IMR-90 (cell line): ENCODE results near the gene EFEMP1. TPM values are rescaled to one million over a fixed set of nuclear protein-coding genes. Genes with fewer than 3 reads are reported as not detected.

ENCODE experiments used
- ATAC-seq: fragments of 200-7000 bp; cut with Tn5 transposase; 2 replicates; pipeline ENCODE4 v1.9.1; 2020; ENCODE audit warnings: low read depth, mild to moderate bottlenecking, moderate library complexity
- BruUV-seq: library from RNA; stranded (reverse); fragments of 400-500 nt; replicated peaks from 2 replicates; lab custom pipeline; 2021; lab: Mats Ljungman, UMichigan
- CTCF ChIA-PET: fragments of 300-600 bp; formaldehyde crosslinking; extraction: SDS; loops from one replicate; lab custom pipeline; 2021; ENCODE audit warnings: antibody characterized with exemption; lab: Yijun Ruan, JAX
- POLR2A ChIA-PET: fragments of 300-600 bp; sonication (Branson Sonifier 250); formaldehyde crosslinking; loops from one replicate; lab custom pipeline; 2022; ENCODE audit warnings: antibody characterized with exemption; ENCODE audit not compliant: unreplicated experiment; lab: Charles Lee
- DNase-seq: peaks from one replicate; pipeline ENCODE4 v3.0.0; 2013
- H2AFZ ChIP-seq: replicated peaks from 2 replicates; pipeline ENCODE3; 2013; ENCODE audit warnings: low read length, mild to moderate bottlenecking; ENCODE audit not compliant: poor library complexity
- H2AK5ac ChIP-seq: 2 replicates; pipeline ENCODE4 v1.6.1; 2013; ENCODE audit warnings: low read depth, low read length, inconsistent platforms
- H2AK9ac ChIP-seq: replicated peaks from 2 replicates; pipeline ENCODE3; 2013; ENCODE audit warnings: mild to moderate bottlenecking, low read depth, low read length, moderate library complexity; ENCODE audit not compliant: poor library complexity
- H2BK120ac ChIP-seq: 2 replicates; pipeline ENCODE4 v1.6.1; 2013; ENCODE audit warnings: low read depth, low read length, inconsistent platforms
- H2BK15ac ChIP-seq: 3 replicates; pipeline ENCODE4 v1.6.1; 2013; ENCODE audit warnings: low read depth, low read length, inconsistent platforms
- H2BK20ac ChIP-seq: 2 replicates; pipeline ENCODE4 v1.6.1; 2013; ENCODE audit warnings: low read depth, mild to moderate bottlenecking, inconsistent platforms, low read length, moderate library complexity
- H2BK5ac ChIP-seq: 2 replicates; pipeline ENCODE4 v1.6.1; 2013; ENCODE audit warnings: mild to moderate bottlenecking, low read depth, low read length, inconsistent platforms; ENCODE audit not compliant: poor library complexity, severe bottlenecking
- H3K14ac ChIP-seq: replicated peaks from 2 replicates; pipeline ENCODE4 v1.6.1; 2013; ENCODE audit warnings: low read depth, low read length, inconsistent platforms
- H3K18ac ChIP-seq: 2 replicates; pipeline ENCODE4 v1.6.1; 2013; ENCODE audit warnings: low read depth, low read length, control low read depth
- H3K23ac ChIP-seq: 2 replicates; pipeline ENCODE4 v1.6.1; 2013; ENCODE audit warnings: low read depth, low read length, inconsistent platforms
- H3K27ac ChIP-seq: 2 replicates; pipeline ENCODE4 v1.5.1; 2013; ENCODE audit warnings: mild to moderate bottlenecking, control low read depth, low read length; ENCODE audit not compliant: insufficient read depth
- H3K27me3 ChIP-seq: 2 replicates; pipeline ENCODE4 v1.6.1; 2013; ENCODE audit warnings: low read length; ENCODE audit not compliant: control insufficient read depth, insufficient read depth
- H3K36me3 ChIP-seq: 2 replicates; pipeline ENCODE4 v1.6.1; 2013; ENCODE audit warnings: low read length, mixed read lengths; ENCODE audit not compliant: control insufficient read depth, insufficient read depth
- H3K4ac ChIP-seq: 2 replicates; pipeline ENCODE4 v1.6.1; 2013; ENCODE audit warnings: low read depth, low read length, inconsistent platforms
- H3K4me1 ChIP-seq: 2 replicates; pipeline ENCODE4 v1.6.1; 2013; ENCODE audit warnings: low read length, mixed read lengths; ENCODE audit not compliant: control insufficient read depth, insufficient read depth
- H3K4me2 ChIP-seq: 2 replicates; pipeline ENCODE4 v1.6.1; 2013; ENCODE audit warnings: low read depth, mild to moderate bottlenecking, control low read depth, low read length, moderate library complexity
- H3K4me3 ChIP-seq: 2 replicates; pipeline ENCODE4 v1.5.1; 2013; ENCODE audit warnings: low read depth, mild to moderate bottlenecking, control low read depth, low read length, moderate library complexity; ENCODE audit not compliant: insufficient read depth
- H3K56ac ChIP-seq: 2 replicates; pipeline ENCODE4 v1.6.1; 2013; ENCODE audit warnings: low read length, inconsistent platforms; ENCODE audit not compliant: insufficient read depth; ENCODE audit errors: extremely low read depth
- H3K79me1 ChIP-seq, 2 experiments: 2 replicates each; pipeline ENCODE4 v1.6.1; 2013; ENCODE audit warnings: low read length in 2 of 2, inconsistent platforms in 1 of 2, low read depth in 1 of 2
- H3K9ac ChIP-seq: 2 replicates; pipeline ENCODE4 v1.6.1; 2013; ENCODE audit warnings: low read depth, low read length, control low read depth
- H3K9me1 ChIP-seq: 2 replicates; pipeline ENCODE4 v1.6.1; 2013; ENCODE audit warnings: low read length, inconsistent platforms; ENCODE audit not compliant: insufficient read depth
- H3K9me3 ChIP-seq: 2 replicates; pipeline ENCODE4 v1.6.1; 2013; ENCODE audit warnings: low read length; ENCODE audit not compliant: control insufficient read depth, insufficient read depth
- H4K20me1 ChIP-seq: 2 replicates; pipeline ENCODE4 v1.6.1; 2013; ENCODE audit warnings: low read length, inconsistent platforms; ENCODE audit not compliant: insufficient read depth
- H4K5ac ChIP-seq: 2 replicates; pipeline ENCODE4 v1.6.1; 2013; ENCODE audit warnings: mild to moderate bottlenecking, low read depth, low read length, control low read depth
- H4K8ac ChIP-seq, 2 experiments: 2 replicates each; pipeline ENCODE4 v1.6.1; 2013; ENCODE audit warnings: low read depth in 2 of 2, low read length in 2 of 2, control low read depth in 1 of 2, inconsistent platforms in 1 of 2
- H4K91ac ChIP-seq: 2 replicates; pipeline ENCODE4 v1.6.1; 2013; ENCODE audit warnings: low read depth, low read length, inconsistent platforms; ENCODE audit not compliant: insufficient read depth
- BHLHE40 ChIP-seq: fragments of 150-350 bp; IDR thresholded peaks from 2 replicates; pipeline ENCODE4 v1.6.1; 2016; ENCODE audit warnings: mild to moderate bottlenecking, low read depth, low read length
- CEBPB ChIP-seq: IDR thresholded peaks from 2 replicates; pipeline ENCODE4 v1.6.1; 2012; ENCODE audit warnings: low read depth, low read length, improper control_type of control experiment
- CHD1 ChIP-seq: IDR thresholded peaks from 2 replicates; pipeline ENCODE4 v1.6.1; 2012; ENCODE audit warnings: low read depth, low read length, improper control_type of control experiment
- CTCF ChIP-seq: conservative IDR thresholded peaks from 2 replicates; pipeline ENCODE4 v1.5.1; 2012; ENCODE audit warnings: mild to moderate bottlenecking, low read depth, low read length, improper control_type of control experiment
- ELK1 ChIP-seq: fragments of 150-350 bp; IDR thresholded peaks from 2 replicates; pipeline ENCODE4 v1.6.1; 2016; ENCODE audit warnings: low read depth, mild to moderate bottlenecking, low read length, moderate library complexity, borderline replicate concordance
- FOS ChIP-seq: fragments of 150-350 bp; IDR thresholded peaks from 2 replicates; pipeline ENCODE4 v1.6.1; 2016; ENCODE audit warnings: low read depth, low read length
- MAFK ChIP-seq: IDR thresholded peaks from 2 replicates; pipeline ENCODE4 v1.6.1; 2012; ENCODE audit warnings: low read depth, low read length, improper control_type of control experiment
- MAZ ChIP-seq: IDR thresholded peaks from 2 replicates; pipeline ENCODE4 v1.6.1; 2012; ENCODE audit warnings: low read depth, mild to moderate bottlenecking, low read length, improper control_type of control experiment, moderate library complexity, borderline replicate concordance
- MXI1 ChIP-seq: IDR thresholded peaks from 2 replicates; pipeline ENCODE4 v1.6.1; 2012; ENCODE audit warnings: low read depth, mild to moderate bottlenecking, low read length, moderate library complexity, borderline replicate concordance
- NFE2L2 ChIP-seq: fragments of 150-350 bp; IDR thresholded peaks from 2 replicates; pipeline ENCODE4 v1.6.1; 2016; ENCODE audit warnings: low read depth, mild to moderate bottlenecking, low read length
- POLR2A ChIP-seq: IDR thresholded peaks from 2 replicates; pipeline ENCODE4 v1.6.1; 2012; ENCODE audit warnings: mild to moderate bottlenecking, low read depth, low read length
- RAD21 ChIP-seq: IDR thresholded peaks from 2 replicates; pipeline ENCODE4 v1.6.1; 2012; ENCODE audit warnings: low read length, improper control_type of control experiment
- RCOR1 ChIP-seq: IDR thresholded peaks from 2 replicates; pipeline ENCODE4 v1.6.1; 2012; ENCODE audit warnings: mild to moderate bottlenecking, low read length, improper control_type of control experiment; ENCODE audit not compliant: insufficient replicate concordance
- RFX5 ChIP-seq: IDR thresholded peaks from 2 replicates; pipeline ENCODE4 v1.8.0; 2012; ENCODE audit warnings: low read depth, mild to moderate bottlenecking, low read length, moderate library complexity
- SMC3 ChIP-seq: fragments of 150-350 bp; IDR thresholded peaks from 2 replicates; pipeline ENCODE4 v1.6.1; 2016; ENCODE audit warnings: low read depth, mild to moderate bottlenecking, antibody characterized with exemption, low read length, moderate library complexity
- USF2 ChIP-seq: fragments of 150-350 bp; IDR thresholded peaks from 2 replicates; pipeline ENCODE4 v1.6.1; 2017; ENCODE audit warnings: mild to moderate bottlenecking, antibody characterized with exemption, low read length, low read depth
- WGBS, 2 experiments: methylation state at CpG; one replicate each; pipeline versions ENCODE4 v1.1.5 to v1.1.7; 2013; ENCODE audit warnings: missing lambda C conversion rate in 2 of 2; ENCODE audit not compliant: insufficient read length in 1 of 2; ENCODE audit errors: extremely low coverage in 2 of 2; 5-methylcytosine and 5-hydroxymethylcytosine counted together
- dilution Hi-C: fragments of 300-500 bp; cut with HindIII; formaldehyde crosslinking; loops from one replicate; pipeline ENCODE4 v1.14.3; 2018; ENCODE audit warnings: low sequenced_read_pairs; ENCODE audit not compliant: unreplicated experiment
- in situ Hi-C: fragments of 300-500 bp; cut with MboI; formaldehyde crosslinking; loops from 3 replicates; pipeline ENCODE4 v1.14.3; 2019; ENCODE audit warnings: low sequenced_read_pairs, inconsistent platforms, mixed read lengths
- intact Hi-C: fragments of 100-400 bp; cut with micrococcal nuclease; formaldehyde crosslinking; loops from 2 replicates; pipeline ENCODE4 v1.10.0; 2022
- polyA plus RNA-seq, 3 experiments: library from polyadenylated mRNA; depleted of rRNA; stranded (reverse); fragments of >200 nt; gene quantifications; 2 replicates each; pipeline ENCODE4 v1.2.3, GENCODE V29; 2012; ENCODE audit warnings: low replicate concordance in 1 of 3
- total RNA-seq: library from RNA; depleted of rRNA; stranded (reverse); fragments of >200 nt; gene quantifications from 2 replicates; pipeline ENCODE4 v1.2.3, GENCODE V29; 2012

The EFEMP1 gene
- total and polyA plus RNA-seq, 2 of the 4 experiments (the other 2 are of a cell fraction) = 214 to 219 TPM

- no peak overlapping the region for H2AK9ac ChIP-seq
- no peak overlapping the region for H4K91ac ChIP-seq
- H3K9ac ChIP-seq = no peak overlapping the region
- peaks cover 3% of the 10 kb centered on the region; the same call in 1 of the 2 replicates for H3K9me3 ChIP-seq
- no TSS peak for BruUV-seq
- ChIA-PET CTCF (interaction anchor here (1.5 kb wide), 1 partner anchor 59 kb away, joined by 4 read pairs; no protein-coding TSS in a partner anchor), POLR2A (no interaction called here)
- ATAC-seq (no peak), DNase-seq (no peak)
- H3K4me3 ChIP-seq = no peak overlapping the region
- H3K27me3 ChIP-seq = no peaks in the 10 kb centered on the region
- in situ Hi-C loops = no loop called here
- H4K5ac ChIP-seq = no peak overlapping the region
- H3K9me1 ChIP-seq = peaks cover 7% of the 10 kb centered on the region; the same call in 1 of the 2 replicates
- H3K36me3 ChIP-seq = peaks cover 15% of the 10 kb centered on the region
- dilution Hi-C loops = no loop called here
- H2BK5ac ChIP-seq = no peak overlapping the region
- H3K18ac ChIP-seq = no peak overlapping the region
- H3K14ac ChIP-seq = no peak overlapping the region
- H3K4me1 ChIP-seq = peaks cover 8% of the 10 kb centered on the region
- H3K4ac ChIP-seq = no peak overlapping the region
- no peaks in the 10 kb centered on the region for H4K20me1 ChIP-seq
- H2BK20ac ChIP-seq = no peak overlapping the region
- no peak overlapping the region for H3K56ac ChIP-seq
- no peak for TF ChIP-seq MXI1
- no peak for TF ChIP-seq RCOR1
- TF ChIP-seq BHLHE40 = no peak
- no peak for TF ChIP-seq POLR2A
- TF ChIP-seq SMC3 = no peak
- no peak for TF ChIP-seq CHD1
- TF ChIP-seq MAFK = no peak
- TF ChIP-seq RFX5 = no peak
- TF ChIP-seq MAZ = no peak
- TF ChIP-seq RAD21 = no peak
- no peak for TF ChIP-seq ELK1
- TF ChIP-seq NFE2L2 = no peak
- no peak for TF ChIP-seq FOS
- no peak for TF ChIP-seq CTCF
- no peak for TF ChIP-seq CEBPB
- TF ChIP-seq USF2 = no peak
- no peak overlapping the region for H2BK120ac ChIP-seq
- no peak overlapping the region for H3K23ac ChIP-seq
- intact Hi-C loops = no loop called here
- no peak overlapping the region for H2AFZ ChIP-seq
- H3K79me1 ChIP-seq = peaks cover under 1 to 11% of the 10 kb centered on the region in 2 experiments; a peak in 1 of 4 replicates
- WGBS, 2 experiments = no CpG with 5 or more reads among the region's 3 CpGs
- H4K8ac ChIP-seq = no peak overlapping the region
- H2BK15ac ChIP-seq = no peak overlapping the region
- H2AK5ac ChIP-seq = no peak overlapping the region
- no peak overlapping the region for H3K27ac ChIP-seq
- no peak overlapping the region for H3K4me2 ChIP-seq
Measured at GRCh38 chr2:55902429-55902828, 21.2 kb downstream of the EFEMP1 start.
